ENCODE results near the gene ZNF804A. TPM values are rescaled to one million over a fixed set of nuclear protein-coding genes. Genes with fewer than 3 reads are reported as not detected.
"Not testable (repeated sequence)": the region's sequence is repeated elsewhere in the genome, so short reads cannot be mapped to it uniquely, and the experiment has no call there.

Gene ZNF804A
- total RNA-seq, 2 experiments from 2014 or later, result not detected

- no peaks in the 10 kb centered on the region for H3K9me3 Mint-ChIP-seq
- POLR2A ChIA-PET, result no interaction called here
Observed at GRCh38 chr2:184696644-184697043, 98.3 kb downstream of the ZNF804A start.

GRCh38 chr2:184698476-184698875, 100.1 kb downstream of the ZNF804A start:
- ChIA-PET CTCF (no interaction called here), POLR2A (no interaction called here)

More at GRCh38 chr2:184696644-184697043, 98.3 kb downstream of the ZNF804A start:
- no peak for DNase-seq
- H3K27me3 Mint-ChIP-seq, result no peaks in the 10 kb centered on the region
- H3K4me3 Mint-ChIP-seq, result no peak overlapping the region
- no peak overlapping the region for H3K27ac Mint-ChIP-seq
- no peaks in the 10 kb centered on the region for H3K4me1 Mint-ChIP-seq
- H3K36me3 Mint-ChIP-seq (ENCODE audit: low read depth), result no peaks in the 10 kb centered on the region
- CTCF ChIA-PET, result no interaction called here

GRCh38 chr2:184721881-184722280, 123.6 kb downstream of the ZNF804A start:
- Mint-ChIP-seq H3K36me3 (ENCODE audit: low read depth) (no peaks in the 10 kb centered on the region), H3K4me3 (no peak overlapping the region), H3K27me3 (no peaks in the 10 kb centered on the region), H3K4me1 (no peaks in the 10 kb centered on the region), H3K27ac (no peak overlapping the region), H3K9me3 (peaks cover 7% of the 10 kb centered on the region)
- ChIA-PET POLR2A (no interaction called here), CTCF (no interaction called here)
- DNase-seq, result no peak

More at GRCh38 chr2:184698476-184698875, 100.1 kb downstream of the ZNF804A start:
- H3K9me3 Mint-ChIP-seq, result no peaks in the 10 kb centered on the region
- no peak overlapping the region for H3K4me3 Mint-ChIP-seq
- H3K27ac Mint-ChIP-seq, result no peak overlapping the region
- no peaks in the 10 kb centered on the region for H3K4me1 Mint-ChIP-seq
- no peak for DNase-seq
- no peaks in the 10 kb centered on the region for H3K27me3 Mint-ChIP-seq
- no peaks in the 10 kb centered on the region for H3K36me3 Mint-ChIP-seq (ENCODE audit: low read depth)

- POLR2A ChIA-PET, result no interaction called here
- Mint-ChIP-seq H3K4me1 (no peaks in the 10 kb centered on the region), H3K27me3 (no peaks in the 10 kb centered on the region)
Observed at GRCh38 chr2:184727813-184728212, 129.5 kb downstream of the ZNF804A start.

GRCh38 chr2:184728411-184728810, 130.1 kb downstream of the ZNF804A start:
- Mint-ChIP-seq H3K36me3 (ENCODE audit: low read depth) (no peaks in the 10 kb centered on the region), H3K9me3 (peaks cover 3% of the 10 kb centered on the region), H3K4me3 (no peak overlapping the region), H3K4me1 (no peaks in the 10 kb centered on the region), H3K27me3 (no peaks in the 10 kb centered on the region), H3K27ac (no peak overlapping the region)
- no peak for DNase-seq
- ChIA-PET POLR2A (no interaction called here), CTCF (no interaction called here)

More at GRCh38 chr2:184727813-184728212, 129.5 kb downstream of the ZNF804A start:
- no peak overlapping the region for H3K4me3 Mint-ChIP-seq
- H3K9me3 Mint-ChIP-seq, result peaks cover 3% of the 10 kb centered on the region
- no peak overlapping the region for H3K27ac Mint-ChIP-seq
- no peak for DNase-seq
- CTCF ChIA-PET, result no interaction called here
- H3K36me3 Mint-ChIP-seq (ENCODE audit: low read depth), result no peaks in the 10 kb centered on the region

- no peaks in the 10 kb centered on the region for H3K4me1 Mint-ChIP-seq
- POLR2A ChIA-PET, result no interaction called here
- H3K27me3 Mint-ChIP-seq, result no peaks in the 10 kb centered on the region
- H3K27ac Mint-ChIP-seq, result no peak overlapping the region
- H3K4me3 Mint-ChIP-seq, result no peak overlapping the region
- no peaks in the 10 kb centered on the region for H3K36me3 Mint-ChIP-seq (ENCODE audit: low read depth)
- no peak for DNase-seq
- CTCF ChIA-PET, result no interaction called here
- H3K9me3 Mint-ChIP-seq, result peaks cover 3% of the 10 kb centered on the region
Observed at GRCh38 chr2:184729581-184729980, 131.3 kb downstream of the ZNF804A start.

- H3K4me1 Mint-ChIP-seq, result no peaks in the 10 kb centered on the region
- DNase-seq, result no peak
- H3K27ac Mint-ChIP-seq, result no peak overlapping the region
- no peaks in the 10 kb centered on the region for H3K36me3 Mint-ChIP-seq (ENCODE audit: low read depth)
- ChIA-PET CTCF (no interaction called here), POLR2A (no interaction called here)
- no peak overlapping the region for H3K4me3 Mint-ChIP-seq
- H3K9me3 Mint-ChIP-seq, result peaks cover 3% of the 10 kb centered on the region
- no peaks in the 10 kb centered on the region for H3K27me3 Mint-ChIP-seq
Observed at GRCh38 chr2:184730288-184730687, 132.0 kb downstream of the ZNF804A start.

- no peaks in the 10 kb centered on the region for H3K27me3 Mint-ChIP-seq
- no peak overlapping the region for H3K4me3 Mint-ChIP-seq
- ChIA-PET CTCF (no interaction called here), POLR2A (no interaction called here)
- no peak for DNase-seq
- no peak overlapping the region for H3K27ac Mint-ChIP-seq
- H3K9me3 Mint-ChIP-seq, result peaks cover 7% of the 10 kb centered on the region
- no peaks in the 10 kb centered on the region for H3K4me1 Mint-ChIP-seq
- no peaks in the 10 kb centered on the region for H3K36me3 Mint-ChIP-seq (ENCODE audit: low read depth)
Observed at GRCh38 chr2:184734338-184734737, 136.0 kb downstream of the ZNF804A start.

GRCh38 chr2:184735611-184736010, 137.3 kb downstream of the ZNF804A start:
- no peaks in the 10 kb centered on the region for H3K4me1 Mint-ChIP-seq
- no peak overlapping the region for H3K27ac Mint-ChIP-seq
- H3K9me3 Mint-ChIP-seq, result peaks cover 7% of the 10 kb centered on the region
- DNase-seq, result no peak
- ChIA-PET POLR2A (no interaction called here), CTCF (no interaction called here)
- no peaks in the 10 kb centered on the region for H3K27me3 Mint-ChIP-seq
- H3K36me3 Mint-ChIP-seq (ENCODE audit: low read depth), result no peaks in the 10 kb centered on the region
- no peak overlapping the region for H3K4me3 Mint-ChIP-seq

GRCh38 chr2:184743096-184743495, 144.8 kb downstream of the ZNF804A start:
- Mint-ChIP-seq H3K36me3 (ENCODE audit: low read depth) (no peaks in the 10 kb centered on the region), H3K27ac (no peak overlapping the region), H3K4me3 (no peak overlapping the region), H3K27me3 (no peaks in the 10 kb centered on the region), H3K9me3 (peaks cover 3% of the 10 kb centered on the region), H3K4me1 (no peaks in the 10 kb centered on the region)
- DNase-seq, result no peak
- ChIA-PET POLR2A (no interaction called here), CTCF (no interaction called here)

GRCh38 chr2:184756161-184756560, 157.8 kb downstream of the ZNF804A start:
- Mint-ChIP-seq H3K36me3 (ENCODE audit: low read depth) (no peaks in the 10 kb centered on the region), H3K9me3 (peaks cover 3% of the 10 kb centered on the region), H3K4me3 (no peak overlapping the region), H3K27ac (no peak overlapping the region), H3K27me3 (no peaks in the 10 kb centered on the region), H3K4me1 (no peaks in the 10 kb centered on the region)
- ChIA-PET CTCF (no interaction called here), POLR2A (no interaction called here)
- DNase-seq, result no peak

- Mint-ChIP-seq H3K4me1 (no peaks in the 10 kb centered on the region), H3K36me3 (ENCODE audit: low read depth) (no peaks in the 10 kb centered on the region), H3K27me3 (no peaks in the 10 kb centered on the region), H3K4me3 (no peak overlapping the region), H3K27ac (no peak overlapping the region), H3K9me3 (peaks cover 3% of the 10 kb centered on the region)
- DNase-seq, result no peak
- POLR2A ChIA-PET, result no interaction called here
- CTCF ChIA-PET, result no interaction called here
Observed at GRCh38 chr2:184756885-184757284, 158.6 kb downstream of the ZNF804A start.

- DNase-seq; H3K27ac Mint-ChIP-seq; POLR2A ChIA-PET; H3K4me1 Mint-ChIP-seq; H3K36me3 Mint-ChIP-seq (ENCODE audit: low read depth); CTCF ChIA-PET; H3K9me3 Mint-ChIP-seq; H3K27me3 Mint-ChIP-seq; H3K4me3 Mint-ChIP-seq: not testable (repeated sequence)
Observed at GRCh38 chr2:184759557-184760255, 161.4 kb downstream of the ZNF804A start.

GRCh38 chr2:184760931-184761330, 162.6 kb downstream of the ZNF804A start:
- CTCF ChIA-PET, result no interaction called here
- Mint-ChIP-seq H3K4me3 (no peak overlapping the region), H3K27me3 (no peaks in the 10 kb centered on the region)

More at GRCh38 chr2:184760931-184761330, 162.6 kb downstream of the ZNF804A start:
- H3K27ac Mint-ChIP-seq, result no peak overlapping the region
- peaks cover 2% of the 10 kb centered on the region for H3K9me3 Mint-ChIP-seq
- no peaks in the 10 kb centered on the region for H3K4me1 Mint-ChIP-seq
- POLR2A ChIA-PET, result no interaction called here
- DNase-seq, result no peak
- H3K36me3 Mint-ChIP-seq (ENCODE audit: low read depth), result no peaks in the 10 kb centered on the region

Data from activated CD4-positive, alpha-beta memory T cell treated with anti-CD3 and anti-CD28 coated beads, Interleukin-2, amount 10 ng/mL, durations not matched to agents 7 days and 5 days (primary cell).